ENCODE data around the gene KAZN.

The KAZN gene

GRCh38 chr1:15145327-15145726, 546.8 kb downstream of the KAZN start:
- no peak for DNase-seq (ENCODE audit: low read depth)

- DNase-seq (ENCODE audit: low read depth): no peak
These were observed 547.7 kb downstream of the KAZN start for GRCh38 chr1:15146142-15146680.

- no peak for DNase-seq (ENCODE audit: low read depth)
These were observed 548.5 kb downstream of the KAZN start for GRCh38 chr1:15146971-15147376.

- no peak for DNase-seq (ENCODE audit: low read depth)
These were observed 549.5 kb downstream of the KAZN start for GRCh38 chr1:15148004-15148403.

- no peak for DNase-seq (ENCODE audit: low read depth)
These were observed 550.0 kb downstream of the KAZN start for GRCh38 chr1:15148475-15148874.

- no peak for DNase-seq (ENCODE audit: low read depth)
These were observed 550.5 kb downstream of the KAZN start for GRCh38 chr1:15148941-15149340.

GRCh38 chr1:15150376-15150775, 551.9 kb downstream of the KAZN start:
- DNase-seq (ENCODE audit: low read depth): no peak

GRCh38 chr1:15151377-15151806, 552.9 kb downstream of the KAZN start:
- no peak for DNase-seq (ENCODE audit: low read depth)

- no peak for DNase-seq (ENCODE audit: low read depth)
These were observed 553.4 kb downstream of the KAZN start for GRCh38 chr1:15151871-15152270.

GRCh38 chr1:15152318-15153183, 554.1 kb downstream of the KAZN start:
- DNase-seq (ENCODE audit: low read depth): no peak

- DNase-seq (ENCODE audit: low read depth): no peak
These were observed 554.8 kb downstream of the KAZN start, which contains the start of gene TMEM51 for GRCh38 chr1:15153184-15153841. Gene TMEM51, plus strand, starts transcription at chr1:15153747. Its CDS starts 61,341 bp downstream, at chr1:15215088.

GRCh38 chr1:15153842-15154479, 555.5 kb downstream of the KAZN start:
- no peak for DNase-seq (ENCODE audit: low read depth)

- DNase-seq (ENCODE audit: low read depth): no peak
These were observed 556.1 kb downstream of the KAZN start for GRCh38 chr1:15154480-15155036.

GRCh38 chr1:15155191-15155590, 556.7 kb downstream of the KAZN start:
- DNase-seq (ENCODE audit: low read depth): no peak

GRCh38 chr1:15155888-15156741, 557.6 kb downstream of the KAZN start:
- DNase-seq (ENCODE audit: low read depth): no peak

GRCh38 chr1:15156807-15157380, 558.4 kb downstream of the KAZN start:
- no peak for DNase-seq (ENCODE audit: low read depth)

- no peak for DNase-seq (ENCODE audit: low read depth)
These were observed 559.3 kb downstream of the KAZN start for GRCh38 chr1:15157524-15158399.

GRCh38 chr1:15158506-15159165, 560.2 kb downstream of the KAZN start:
- no peak for DNase-seq (ENCODE audit: low read depth)

- DNase-seq (ENCODE audit: low read depth): no peak
These were observed 560.7 kb downstream of the KAZN start for GRCh38 chr1:15159166-15159555.

Measured in activated T-helper 1 cell treated with Interleukin-2 at 50 U/mL for 16 hours (primary cell).